Caco-2 (cell line): Measurements from ENCODE around the gene LDB2. TPM values are rescaled to one million over a fixed set of nuclear protein-coding genes. Genes with fewer than 3 reads are reported as not detected.

Experiments used
- BruUV-seq: library from RNA; stranded (reverse); fragments of 400-500 nt; replicated peaks from 2 replicates; lab custom pipeline; 2021; lab: Mats Ljungman, UMichigan
- CTCF ChIA-PET: fragments of 300-600 bp; sonication (Branson Sonifier 250); formaldehyde crosslinking; loops from one replicate; lab custom pipeline; 2022; ENCODE audit warnings: antibody characterized with exemption; lab: Charles Lee
- POLR2A ChIA-PET: fragments of 300-600 bp; sonication (Branson Sonifier 250); formaldehyde crosslinking; loops from one replicate; lab custom pipeline; 2022; ENCODE audit warnings: antibody characterized with exemption; lab: Charles Lee
- DNase-seq, 2 experiments: peaks; one replicate each; pipeline versions ENCODE4 v3.0.0 to v3.0.0-alpha.2; 2020 to 2022
- H3K27me3 ChIP-seq: replicated peaks from 2 replicates; pipeline ENCODE4 v1.6.0; 2011; ENCODE audit warnings: low read length; ENCODE audit not compliant: control insufficient read depth, insufficient read depth
- H3K36me3 ChIP-seq: 2 replicates; pipeline ENCODE4 v1.5.1; 2011; ENCODE audit warnings: low read length; ENCODE audit not compliant: control insufficient read depth, insufficient read depth
- H3K4me1 ChIP-seq: fragments of 250-450 bp; sonication (Bioruptor Pico); 2 replicates; pipeline ENCODE4 v1.5.1; 2020; ENCODE audit warnings: mild to moderate bottlenecking
- H3K4me3 ChIP-seq: 2 replicates; pipeline ENCODE4 v1.5.1; 2011; ENCODE audit warnings: low read depth, mild to moderate bottlenecking, control low read depth, low read length
- H3K9me3 ChIP-seq: fragments of 250-450 bp; sonication (Bioruptor Pico); 2 replicates; pipeline ENCODE4 v1.5.1; 2020; ENCODE audit warnings: mild to moderate bottlenecking, moderate library complexity
- H3K27ac Mint-ChIP-seq: one replicate; pipeline ENCODE4 v1.8.0; 2022; ENCODE audit warnings: mixed read lengths; ENCODE audit not compliant: unreplicated experiment
- H3K27me3 Mint-ChIP-seq: one replicate; pipeline ENCODE4 v1.8.0; 2022; ENCODE audit warnings: mixed read lengths; ENCODE audit not compliant: insufficient read depth, unreplicated experiment
- H3K36me3 Mint-ChIP-seq: one replicate; pipeline ENCODE4 v1.8.0; 2022; ENCODE audit warnings: mild to moderate bottlenecking, mixed read lengths; ENCODE audit not compliant: insufficient read depth, unreplicated experiment
- H3K4me1 Mint-ChIP-seq: one replicate; pipeline ENCODE4 v1.8.0; 2022; ENCODE audit warnings: low read depth, mixed read lengths; ENCODE audit not compliant: unreplicated experiment
- H3K4me3 Mint-ChIP-seq: one replicate; pipeline ENCODE4 v1.8.0; 2022; ENCODE audit warnings: mild to moderate bottlenecking, moderate library complexity, mixed read lengths; ENCODE audit not compliant: unreplicated experiment
- H3K9me3 Mint-ChIP-seq: one replicate; pipeline ENCODE4 v1.8.0; 2022; ENCODE audit warnings: mixed read lengths; ENCODE audit not compliant: unreplicated experiment
- intact Hi-C: fragments of 100-400 bp; cut with micrococcal nuclease; formaldehyde crosslinking; loops from one replicate; pipeline ENCODE4 v1.10.0; 2022; ENCODE audit not compliant: unreplicated experiment
- total RNA-seq: library from RNA; stranded (reverse); gene quantifications from 2 replicates; pipeline ENCODE4 v1.2.3, GENCODE V29; 2022
- TF ChIP-seq, protein P1 (sequence below), 2 experiments: fragments of 200-600 bp in 1 of 2; IDR thresholded peaks; 1 replicate in 1 of 2; 2 replicates in 1 of 2; pipeline versions ENCODE4 v1.5.1 to v1.8.0; 2011 to 2022; ENCODE audit warnings: antibody characterized with exemption in 1 of 2, control low read depth in 1 of 2, inconsistent platforms in 1 of 2, low read depth in 1 of 2, low read length in 1 of 2, mild to moderate bottlenecking in 1 of 2, moderate library complexity in 1 of 2; ENCODE audit not compliant: insufficient read depth in 1 of 2, severe bottlenecking in 1 of 2, unreplicated experiment in 1 of 2

Gene LDB2
- total RNA-seq, 1 experiment from 2014 or later = not detected

DNA sequence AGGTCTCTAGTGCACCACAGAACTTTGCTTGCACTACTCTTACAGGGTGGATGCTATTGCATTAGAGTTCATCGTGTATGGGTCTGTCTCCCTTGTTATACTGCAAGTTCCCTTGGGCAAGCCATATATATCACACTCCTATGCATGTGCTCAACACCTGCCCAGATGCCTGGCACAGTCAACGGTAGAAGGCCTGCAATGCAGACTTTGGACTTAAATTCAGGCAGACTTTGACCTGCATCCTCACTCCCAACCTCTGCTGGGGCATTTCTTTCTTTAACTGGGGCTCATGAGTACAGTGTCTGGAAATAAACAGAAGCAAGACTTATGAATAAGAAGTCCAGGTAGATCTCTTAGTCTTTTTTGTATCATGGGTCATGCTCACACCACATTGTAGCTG, 148.2 kb downstream of the LDB2 start:
- no peak overlapping the region for H3K4me3 ChIP-seq
- intact Hi-C loops = loop anchor here (10.0 kb wide), 1 partner anchor 455 kb away; no protein-coding TSS in a partner anchor
- no peaks in the 10 kb centered on the region for H3K9me3 Mint-ChIP-seq
- no peaks in the 10 kb centered on the region for H3K4me1 Mint-ChIP-seq
- H3K4me3 Mint-ChIP-seq = no peak overlapping the region
- H3K27ac Mint-ChIP-seq = no peak overlapping the region
- H3K36me3 ChIP-seq = no peaks in the 10 kb centered on the region
- H3K36me3 Mint-ChIP-seq = no peaks in the 10 kb centered on the region
- peaks cover 3% of the 10 kb centered on the region for H3K27me3 Mint-ChIP-seq
- H3K9me3 ChIP-seq = no peaks in the 10 kb centered on the region
- H3K4me1 ChIP-seq = no peaks in the 10 kb centered on the region
- ChIA-PET POLR2A (no interaction called here), CTCF (no interaction called here)
- no peak for DNase-seq
- H3K27me3 ChIP-seq = no peaks in the 10 kb centered on the region
- BruUV-seq = no TSS peak
- TF ChIP-seq, protein P1, sequence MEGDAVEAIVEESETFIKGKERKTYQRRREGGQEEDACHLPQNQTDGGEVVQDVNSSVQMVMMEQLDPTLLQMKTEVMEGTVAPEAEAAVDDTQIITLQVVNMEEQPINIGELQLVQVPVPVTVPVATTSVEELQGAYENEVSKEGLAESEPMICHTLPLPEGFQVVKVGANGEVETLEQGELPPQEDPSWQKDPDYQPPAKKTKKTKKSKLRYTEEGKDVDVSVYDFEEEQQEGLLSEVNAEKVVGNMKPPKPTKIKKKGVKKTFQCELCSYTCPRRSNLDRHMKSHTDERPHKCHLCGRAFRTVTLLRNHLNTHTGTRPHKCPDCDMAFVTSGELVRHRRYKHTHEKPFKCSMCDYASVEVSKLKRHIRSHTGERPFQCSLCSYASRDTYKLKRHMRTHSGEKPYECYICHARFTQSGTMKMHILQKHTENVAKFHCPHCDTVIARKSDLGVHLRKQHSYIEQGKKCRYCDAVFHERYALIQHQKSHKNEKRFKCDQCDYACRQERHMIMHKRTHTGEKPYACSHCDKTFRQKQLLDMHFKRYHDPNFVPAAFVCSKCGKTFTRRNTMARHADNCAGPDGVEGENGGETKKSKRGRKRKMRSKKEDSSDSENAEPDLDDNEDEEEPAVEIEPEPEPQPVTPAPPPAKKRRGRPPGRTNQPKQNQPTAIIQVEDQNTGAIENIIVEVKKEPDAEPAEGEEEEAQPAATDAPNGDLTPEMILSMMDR (IDR thresholded peaks at IDR 0.05; ENCODE audit: insufficient read depth in 1 of 2, low read depth in 1 of 2, low read length in 1 of 2, severe bottlenecking in 1 of 2, unreplicated experiment in 1 of 2) = no peak

GRCh38 chr4:16745887-16746286, 152.6 kb downstream of the LDB2 start:
- H3K9me3 Mint-ChIP-seq = no peaks in the 10 kb centered on the region
- Histone ChIP-seq H3K36me3 (no peaks in the 10 kb centered on the region), H3K4me1 (no peaks in the 10 kb centered on the region), H3K27me3 (no peaks in the 10 kb centered on the region), H3K4me3 (no peak overlapping the region), H3K9me3 (no peaks in the 10 kb centered on the region)
- H3K36me3 Mint-ChIP-seq = no peaks in the 10 kb centered on the region
- DNase-seq = no peak
- no TSS peak for BruUV-seq
- no peak overlapping the region for H3K4me3 Mint-ChIP-seq
- ChIA-PET CTCF (no interaction called here), POLR2A (no interaction called here)
- TF ChIP-seq, protein P1 (IDR thresholded peaks at IDR 0.05; ENCODE audit: insufficient read depth in 1 of 2, low read depth in 1 of 2, low read length in 1 of 2, severe bottlenecking in 1 of 2, unreplicated experiment in 1 of 2) = no peak
- intact Hi-C loops = no loop called here
- peaks cover 3% of the 10 kb centered on the region for H3K27me3 Mint-ChIP-seq
- H3K27ac Mint-ChIP-seq = no peak overlapping the region
- no peaks in the 10 kb centered on the region for H3K4me1 Mint-ChIP-seq

- no peaks in the 10 kb centered on the region for H3K36me3 Mint-ChIP-seq
- no peak overlapping the region for H3K4me3 ChIP-seq
- H3K27me3 Mint-ChIP-seq = peaks cover 7% of the 10 kb centered on the region
- H3K27me3 ChIP-seq = no peaks in the 10 kb centered on the region
- intact Hi-C loops = no loop called here
- TF ChIP-seq, protein P1 (IDR thresholded peaks at IDR 0.05; ENCODE audit: insufficient read depth in 1 of 2, low read depth in 1 of 2, low read length in 1 of 2, severe bottlenecking in 1 of 2, unreplicated experiment in 1 of 2) = no peak
- H3K36me3 ChIP-seq = no peaks in the 10 kb centered on the region
- H3K4me3 Mint-ChIP-seq = no peak overlapping the region
- no peaks in the 10 kb centered on the region for H3K4me1 Mint-ChIP-seq
- H3K27ac Mint-ChIP-seq = no peak overlapping the region
- no peak for DNase-seq
- no peaks in the 10 kb centered on the region for H3K9me3 ChIP-seq
- ChIA-PET CTCF (no interaction called here), POLR2A (no interaction called here)
- no TSS peak for BruUV-seq
- H3K9me3 Mint-ChIP-seq = no peaks in the 10 kb centered on the region
- no peaks in the 10 kb centered on the region for H3K4me1 ChIP-seq
Measured at GRCh38 chr4:16745009-16745635, 153.3 kb downstream of the LDB2 start.
